Gastrocnemius medialis (tissue), 4 donors: ENCODE data around the gene PKP1. TPM values are rescaled to one million over a fixed set of nuclear protein-coding genes. Genes with fewer than 3 reads are reported as not detected.

Experiments
- ATAC-seq, 2 donors: fragments of 150-250 bp; one replicate each; pipeline ENCODE4 v1.9.1; 2016
- DNase-seq, 2 donors: peaks; one replicate each; pipeline ENCODE4 v3.0.0-alpha.2; 2019
- H3K27ac ChIP-seq, 4 donors: fragments of 200-600 bp; sonication (generic); 1 replicate in 1 of 4; 2 replicates in 3 of 4; pipeline ENCODE4 v1.5.1; 2016 to 2018; ENCODE audit warnings: mild to moderate bottlenecking in 2 of 4, moderate library complexity in 1 of 4
- H3K27me3 ChIP-seq, 3 donors: fragments of 200-600 bp; sonication (generic) in 2 of 3; 1 replicate in 1 of 3; 2 replicates in 2 of 3; pipeline versions ENCODE4 v1.5.1 to v1.6.0; 2016 to 2019; ENCODE audit warnings: mild to moderate bottlenecking in 1 of 3, moderate library complexity in 1 of 3
- H3K36me3 ChIP-seq, 2 donors: fragments of 200-600 bp; sonication (generic) in 1 of 2; one replicate each; pipeline ENCODE4 v1.5.1; 2017 to 2018
- H3K4me1 ChIP-seq, 2 donors: fragments of 200-600 bp; sonication (generic) in 1 of 2; one replicate each; pipeline ENCODE4 v1.5.1; 2016 to 2017; ENCODE audit warnings: mild to moderate bottlenecking in 2 of 2
- H3K4me3 ChIP-seq, 4 donors: fragments of 200-600 bp; sonication (generic) in 3 of 4; 1 replicate in 1 of 4; 2 replicates in 3 of 4; pipeline ENCODE4 v1.5.1; 2016 to 2019; ENCODE audit warnings: mild to moderate bottlenecking in 2 of 4
- H3K9me3 ChIP-seq, 3 donors: fragments of 200-600 bp; sonication (generic) in 2 of 3; 1 replicate in 1 of 3; 2 replicates in 2 of 3; pipeline ENCODE4 v1.5.1; 2016 to 2019
- CTCF ChIP-seq, 5 experiments: fragments of 450-650 bp in 3 of 5; fragments of 200-600 bp in 2 of 5; sonication (generic) in 2 of 5; IDR thresholded peaks in 4 of 5; conservative IDR thresholded peaks in 1 of 5; 1 replicate in 4 of 5; 2 replicates in 1 of 5; pipeline ENCODE4 v1.5.1; 2016 to 2019; ENCODE audit warnings: antibody characterized with exemption in 5 of 5, mild to moderate bottlenecking in 3 of 5, moderate library complexity in 3 of 5
- POLR2A ChIP-seq, 2 donors: fragments of 450-650 bp; IDR thresholded peaks; one replicate each; pipeline ENCODE4 v1.6.1; 2017; ENCODE audit warnings: antibody characterized with exemption in 2 of 2, mild to moderate bottlenecking in 2 of 2, moderate library complexity in 2 of 2
- in situ Hi-C, 4 donors: fragments of 200-750 bp; cut with MboI; loops; one replicate each; pipeline versions ENCODE4 v1.15.0 to v1.8.0; 2017; ENCODE audit warnings: low sequenced_read_pairs in 4 of 4
- intact Hi-C: fragments of 100-400 bp; cut with DNase I; formaldehyde crosslinking; loops from one replicate; pipeline ENCODE4 v1.15.1; 2023; ENCODE audit warnings: low total_unique reads
- total RNA-seq, 4 donors: library from RNA; depleted of rRNA; stranded (reverse); fragments of >200 nt; gene quantifications; one replicate each; pipeline versions ENCODE4 v1.1.0 to v1.2.3, GENCODE V29; 2016

Gene PKP1
- total RNA-seq, 4 donors from 2014 or later = 0.71 to 4.5 (median 1.2) TPM

DNA sequence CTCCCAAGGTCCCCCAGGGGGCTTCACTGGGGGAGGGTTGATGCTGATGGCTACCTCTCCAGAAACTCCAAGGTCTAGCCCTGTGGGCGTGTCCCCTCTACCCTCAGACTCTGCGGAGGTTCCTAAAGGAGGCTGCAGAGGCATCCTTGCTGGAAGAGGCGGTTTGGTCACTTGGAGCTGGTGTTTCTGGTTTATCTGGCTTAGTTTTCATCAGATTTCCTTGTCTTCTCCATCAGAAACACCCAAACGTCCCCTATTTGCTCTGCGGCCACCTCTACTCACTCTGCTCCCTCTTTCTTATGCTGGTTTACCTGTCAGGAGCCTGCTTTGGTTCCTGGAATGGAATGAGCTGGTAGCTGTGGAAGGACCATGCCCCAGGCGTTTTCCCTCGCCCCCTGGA lies 2.5 kb downstream of the PKP1 start:
- intact Hi-C loops (no loop called here), in situ Hi-C loops (no loop called here)
- no peak for ATAC-seq
- Histone ChIP-seq H3K4me3 (peak overlapping the region in 1 of 4 donors; percentile 7), H3K4me1 (peaks cover 0 to 10% of the 10 kb centered on the region in 2 donors), H3K27ac (no peak overlapping the region), H3K27me3 (peaks cover 31 to 39% (median 35%) of the 10 kb centered on the region in 3 donors), H3K36me3 (no peaks in the 10 kb centered on the region), H3K9me3 (no peaks in the 10 kb centered on the region)
- TF ChIP-seq POLR2A (IDR thresholded peaks at IDR 0.05) (no peak), CTCF (IDR thresholded peaks at IDR 0.05 in 4 of 5, conservative IDR thresholded peaks at IDR 0.05 in 1 of 5) (no peak)
- no peak for DNase-seq

DNA sequence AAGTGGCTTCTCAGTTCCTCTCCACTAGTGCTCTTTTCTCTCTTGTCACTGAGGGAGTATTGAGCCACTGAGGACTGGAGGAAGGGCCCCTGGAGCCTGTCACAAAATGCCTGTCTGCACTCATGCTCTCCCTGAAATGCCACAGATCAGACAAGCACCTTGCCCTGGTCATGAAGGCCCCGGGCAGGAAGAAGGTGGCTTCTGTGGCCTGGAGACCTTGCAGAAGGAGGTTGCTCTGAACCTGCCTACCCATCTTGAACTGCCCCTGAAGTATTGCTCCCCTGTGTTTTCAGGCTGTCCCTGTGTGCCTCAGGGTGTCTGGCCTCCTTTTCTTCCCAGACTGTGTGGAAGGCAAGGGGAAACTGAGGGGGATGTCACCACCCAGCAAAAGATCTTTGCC lies 3.1 kb downstream of the PKP1 start:
- H3K9me3 ChIP-seq = no peaks in the 10 kb centered on the region
- ATAC-seq (no peak), DNase-seq (no peak)
- peaks cover 0 to 10% of the 10 kb centered on the region in 2 donors for H3K4me1 ChIP-seq
- H3K27me3 ChIP-seq = peaks cover 31 to 39% (median 35%) of the 10 kb centered on the region in 3 donors
- TF ChIP-seq POLR2A (IDR thresholded peaks at IDR 0.05) (no peak), CTCF (IDR thresholded peaks at IDR 0.05 in 4 of 5, conservative IDR thresholded peaks at IDR 0.05 in 1 of 5) (no peak)
- intact Hi-C loops (no loop called here), in situ Hi-C loops (no loop called here)
- H3K27ac ChIP-seq = no peak overlapping the region
- H3K4me3 ChIP-seq = no peak overlapping the region
- no peaks in the 10 kb centered on the region for H3K36me3 ChIP-seq

DNA sequence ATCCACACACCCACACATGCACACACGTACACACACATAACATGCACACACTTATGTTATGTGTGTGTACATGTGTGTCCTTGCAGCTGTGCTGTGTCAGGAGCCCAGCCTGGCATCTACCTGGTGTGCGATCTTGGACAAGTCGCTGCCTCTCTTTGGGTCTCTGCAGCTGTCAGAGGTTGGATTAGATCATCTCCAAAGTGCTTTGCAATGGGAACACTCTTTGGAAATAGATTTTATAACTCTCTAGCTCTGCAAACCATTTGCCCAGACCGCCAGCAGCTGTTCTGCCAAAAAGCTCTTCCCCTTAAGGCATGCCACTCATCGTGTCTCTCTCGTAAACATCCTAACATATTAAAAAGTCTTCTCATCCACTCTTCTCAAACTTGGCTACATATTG lies 4.7 kb downstream of the PKP1 start:
- in situ Hi-C loops = no loop called here
- Histone ChIP-seq H3K27ac (no peak overlapping the region), H3K9me3 (no peaks in the 10 kb centered on the region), H3K27me3 (peaks cover 24 to 32% (median 26%) of the 10 kb centered on the region in 3 donors), H3K4me3 (no peak overlapping the region), H3K4me1 (peaks cover 0 to 8% of the 10 kb centered on the region in 2 donors), H3K36me3 (no peaks in the 10 kb centered on the region)
- TF ChIP-seq POLR2A (IDR thresholded peaks at IDR 0.05) = no peak
- no peak for TF ChIP-seq CTCF (IDR thresholded peaks at IDR 0.05 in 4 of 5, conservative IDR thresholded peaks at IDR 0.05 in 1 of 5)
- DNase-seq (peak in 1 of 2 donors; percentile 28), ATAC-seq (peak in 1 of 2 donors; percentile 57)
- intact Hi-C loops = no loop called here

GRCh38 chr1:201288765-201289164 lies 5.5 kb downstream of the PKP1 start:
- in situ Hi-C loops (no loop called here), intact Hi-C loops (no loop called here)
- Histone ChIP-seq H3K4me3 (no peak overlapping the region), H3K4me1 (peaks cover 0 to under 1% of the 10 kb centered on the region in 2 donors), H3K27ac (no peak overlapping the region), H3K9me3 (no peaks in the 10 kb centered on the region), H3K27me3 (peaks cover 16 to 24% (median 19%) of the 10 kb centered on the region in 3 donors), H3K36me3 (no peaks in the 10 kb centered on the region)
- TF ChIP-seq CTCF (IDR thresholded peaks at IDR 0.05 in 4 of 5, conservative IDR thresholded peaks at IDR 0.05 in 1 of 5) (no peak), POLR2A (IDR thresholded peaks at IDR 0.05) (no peak)
- ATAC-seq = no peak
- DNase-seq = no peak

DNA sequence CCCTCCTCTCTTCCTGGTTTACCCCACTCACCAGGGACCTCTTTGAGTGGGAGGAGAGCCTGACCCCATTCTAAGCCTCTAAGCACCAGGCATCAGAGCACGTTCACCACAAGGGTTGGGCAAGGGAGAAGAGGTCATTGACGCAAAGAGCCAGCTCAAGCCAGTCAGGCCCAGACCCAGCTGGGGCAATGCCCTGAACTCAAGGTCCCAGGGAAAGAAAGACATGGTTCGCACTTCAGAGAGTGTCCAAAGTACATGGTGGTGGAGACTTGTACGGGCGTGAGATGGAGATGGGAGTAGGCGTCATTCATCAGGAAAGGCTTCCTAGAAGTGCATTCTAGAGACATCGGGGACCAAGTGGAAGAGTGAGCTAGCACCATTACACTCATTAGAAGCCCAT lies 7.2 kb downstream of the PKP1 start:
- ATAC-seq (no peak), DNase-seq (no peak)
- Histone ChIP-seq H3K4me1 (no peaks in the 10 kb centered on the region), H3K27me3 (peaks cover 4 to 15% (median 11%) of the 10 kb centered on the region in 3 donors), H3K36me3 (no peaks in the 10 kb centered on the region), H3K9me3 (no peaks in the 10 kb centered on the region), H3K27ac (no peak overlapping the region), H3K4me3 (no peak overlapping the region)
- intact Hi-C loops = no loop called here
- TF ChIP-seq CTCF (IDR thresholded peaks at IDR 0.05 in 4 of 5, conservative IDR thresholded peaks at IDR 0.05 in 1 of 5) (no peak), POLR2A (IDR thresholded peaks at IDR 0.05) (no peak)
- in situ Hi-C loops = no loop called here
